Stimulated activated CD4-positive, alpha-beta T cell treated with anti-CD3 and anti-CD28 coated beads, TNF-alpha, amount 100 ng/mL, for 1 hour (primary cell): ENCODE measurements around the gene IFT52.
"Not testable (repeated sequence)": the region's sequence is repeated elsewhere in the genome, so short reads cannot be mapped to it uniquely, and the experiment has no call there.

Source experiments
- DNase-seq, 3 donors: peaks; one replicate each; pipeline ENCODE4 v3.0.0-alpha.2; 2020; ENCODE audit warnings: low read depth in 3 of 3, low spot score in 1 of 3

The IFT52 gene

GRCh38 chr20:43567477-43567876 is 23.3 kb upstream of the IFT52 start:
- DNase-seq: no peak

GRCh38 chr20:43568706-43569105 is 22.0 kb upstream of the IFT52 start:
- DNase-seq: no peak

GRCh38 chr20:43569282-43569681 is 21.5 kb upstream of the IFT52 start:
- no peak for DNase-seq

- no peak for DNase-seq
These were observed 20.2 kb upstream of the IFT52 start for GRCh38 chr20:43570496-43570895.

- no peak for DNase-seq
These were observed 19.4 kb upstream of the IFT52 start for GRCh38 chr20:43571310-43571709.

GRCh38 chr20:43571771-43572170 is 19.0 kb upstream of the IFT52 start:
- no peak for DNase-seq

GRCh38 chr20:43572891-43573290 is 17.8 kb upstream of the IFT52 start:
- no peak for DNase-seq

- no peak for DNase-seq
These were observed 14.6 kb upstream of the IFT52 start for GRCh38 chr20:43576108-43576507.

- DNase-seq: no peak
These were observed 10.6 kb upstream of the IFT52 start for GRCh38 chr20:43579861-43580793.

- no peak for DNase-seq
These were observed 7.4 kb upstream of the IFT52 start for GRCh38 chr20:43583133-43583864.

- no peak for DNase-seq
These were observed 6.7 kb upstream of the IFT52 start for GRCh38 chr20:43583982-43584432.

GRCh38 chr20:43584448-43585136 is 6.1 kb upstream of the IFT52 start:
- no peak for DNase-seq

GRCh38 chr20:43586641-43587040 is 4.1 kb upstream of the IFT52 start:
- no peak for DNase-seq

GRCh38 chr20:43588526-43588925 is 2.2 kb upstream of the IFT52 start:
- DNase-seq: not testable (repeated sequence)

- DNase-seq: no peak
These were observed 723 bp upstream of the IFT52 start for GRCh38 chr20:43590036-43590391.

GRCh38 chr20:43601960-43602359 is 11.2 kb downstream of the IFT52 start:
- not testable (repeated sequence) for DNase-seq

- no peak for DNase-seq
These were observed 12.4 kb downstream of the IFT52 start for GRCh38 chr20:43603124-43603523.

- no peak for DNase-seq
These were observed 15.0 kb downstream of the IFT52 start for GRCh38 chr20:43605715-43606114.

GRCh38 chr20:43607278-43607677 is 16.5 kb downstream of the IFT52 start:
- DNase-seq: not testable (repeated sequence)

GRCh38 chr20:43631598-43631997 is 40.9 kb downstream of the IFT52 start:
- DNase-seq: no peak

GRCh38 chr20:43636429-43636828 is 45.7 kb downstream of the IFT52 start:
- no peak for DNase-seq

GRCh38 chr20:43642548-43642947 is 51.8 kb downstream of the IFT52 start:
- DNase-seq: no peak
